SKM-1 treated with dmso at 0.1 percent for 144 hours (cell line): ENCODE data around the gene HIVEP3.

Experiments used
- DNase-seq: peaks from one replicate; lab custom pipeline; 2025; ENCODE audit not compliant: unreplicated experiment; lab: John Stamatoyannopoulos, UW

Gene HIVEP3

DNA sequence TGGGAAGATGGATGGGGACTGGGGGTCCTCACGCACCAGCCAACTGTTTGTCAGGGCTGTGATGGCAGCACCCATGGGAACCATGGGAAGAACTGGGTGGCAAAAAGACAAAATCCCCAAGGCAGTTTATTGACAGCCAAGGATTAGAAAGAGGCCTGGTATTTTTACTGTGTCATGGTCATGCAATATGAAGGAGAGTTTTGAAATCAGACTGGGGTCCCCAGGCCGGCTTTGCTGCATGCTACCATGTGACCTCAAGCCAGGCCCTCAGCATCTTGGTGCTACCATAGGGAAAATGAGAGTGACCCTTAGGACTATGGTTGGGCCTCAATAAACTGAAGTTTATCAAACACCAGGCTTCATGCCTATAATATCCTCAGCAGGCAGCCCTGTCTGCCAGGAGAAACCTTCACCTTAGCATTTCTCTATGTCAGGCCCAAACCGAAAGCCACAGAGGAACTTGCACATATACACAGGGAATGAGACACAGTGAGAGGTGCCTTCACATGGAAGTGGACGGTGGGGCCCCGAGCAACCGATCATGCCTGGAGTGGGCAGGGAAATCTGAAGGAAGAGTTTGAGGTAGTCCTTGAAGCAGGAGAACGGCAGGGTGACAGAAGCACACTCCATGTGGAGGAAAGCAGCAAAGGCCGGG is 203.2 kb downstream of the HIVEP3 start:
- no peak for DNase-seq

GRCh38 chr1:41714638-41715389 is 203.9 kb downstream of the HIVEP3 start:
- DNase-seq = no peak

GRCh38 chr1:41713557-41714327 is 205.0 kb downstream of the HIVEP3 start:
- DNase-seq = no peak

GRCh38 chr1:41713141-41713540 is 205.6 kb downstream of the HIVEP3 start:
- no peak for DNase-seq

- DNase-seq = no peak
These were observed 206.0 kb downstream of the HIVEP3 start for GRCh38 chr1:41712695-41713094.

GRCh38 chr1:41712081-41712480 is 206.6 kb downstream of the HIVEP3 start:
- DNase-seq = no peak

DNA sequence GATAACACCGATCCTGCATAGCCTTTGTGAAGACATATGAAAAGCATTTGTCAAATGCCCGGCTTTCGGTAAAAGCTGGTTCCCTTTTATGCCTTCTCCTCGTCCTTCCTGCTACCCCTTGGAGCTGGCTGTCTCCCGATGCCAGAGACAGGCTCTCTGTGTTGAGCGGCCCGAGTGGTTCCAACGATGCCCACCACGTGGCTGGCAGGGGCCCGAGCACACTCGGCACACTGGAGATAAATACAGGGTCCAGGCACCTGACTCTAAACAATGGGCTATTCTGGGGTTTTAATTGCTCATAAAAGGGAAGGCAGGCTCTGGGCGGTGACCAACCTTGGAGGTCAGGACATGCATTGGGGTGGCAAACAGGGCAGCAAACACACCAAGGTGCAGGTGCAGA is 207.1 kb downstream of the HIVEP3 start:
- DNase-seq = no peak

DNA sequence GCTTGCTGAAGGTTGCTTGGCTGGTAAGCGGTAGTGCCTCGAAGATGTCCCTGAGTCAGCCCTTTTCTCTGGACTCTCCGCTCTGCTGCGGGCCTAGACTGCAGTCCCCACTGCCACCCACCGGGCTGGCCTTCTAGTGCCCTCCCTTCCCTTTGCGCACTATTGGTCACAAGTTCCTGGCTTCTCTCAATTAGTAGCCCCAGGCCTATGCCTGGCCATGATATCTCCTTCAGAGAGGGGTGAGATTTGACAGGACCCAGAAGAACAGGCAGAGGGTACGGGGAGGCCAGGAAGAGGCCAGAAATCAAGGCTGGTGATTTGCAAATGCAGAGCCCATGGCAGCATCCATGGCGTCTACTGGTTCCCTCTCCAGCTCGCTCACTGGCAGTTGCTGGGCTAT is 207.7 kb downstream of the HIVEP3 start:
- no peak for DNase-seq

- no peak for DNase-seq
These were observed 208.8 kb downstream of the HIVEP3 start for GRCh38 chr1:41709873-41710272.

- no peak for DNase-seq
These were observed 209.4 kb downstream of the HIVEP3 start for GRCh38 chr1:41709331-41709730.

GRCh38 chr1:41708332-41708731 is 210.4 kb downstream of the HIVEP3 start:
- DNase-seq = peak; percentile 6

GRCh38 chr1:41707793-41708192 is 210.9 kb downstream of the HIVEP3 start:
- no peak for DNase-seq

GRCh38 chr1:41705798-41706197 is 212.9 kb downstream of the HIVEP3 start:
- DNase-seq = no peak

- DNase-seq = no peak
These were observed 214.5 kb downstream of the HIVEP3 start for GRCh38 chr1:41704196-41704595.

DNA sequence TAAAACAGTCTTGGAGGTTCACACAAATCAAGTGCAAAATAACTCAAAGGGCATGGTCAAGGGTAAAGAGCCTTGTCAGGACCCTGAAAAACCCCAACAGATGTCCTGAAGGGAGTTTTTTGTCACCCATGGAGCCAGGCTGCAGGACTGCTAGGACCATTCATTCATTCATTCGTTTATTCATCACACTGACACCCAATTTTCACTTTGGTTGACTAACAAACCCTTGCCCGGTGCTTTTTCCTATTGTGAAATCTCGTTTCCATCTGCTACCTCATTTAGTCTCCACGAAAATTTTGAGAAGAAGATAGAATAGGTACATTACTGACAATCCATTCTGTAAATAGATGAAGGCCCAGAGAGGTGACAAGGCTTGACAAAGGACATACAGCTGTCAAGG is 216.0 kb downstream of the HIVEP3 start:
- DNase-seq = no peak

- DNase-seq = no peak
These were observed 217.7 kb downstream of the HIVEP3 start for GRCh38 chr1:41700986-41701535.

- DNase-seq = no peak
These were observed 218.1 kb downstream of the HIVEP3 start for GRCh38 chr1:41700581-41700980.

DNA sequence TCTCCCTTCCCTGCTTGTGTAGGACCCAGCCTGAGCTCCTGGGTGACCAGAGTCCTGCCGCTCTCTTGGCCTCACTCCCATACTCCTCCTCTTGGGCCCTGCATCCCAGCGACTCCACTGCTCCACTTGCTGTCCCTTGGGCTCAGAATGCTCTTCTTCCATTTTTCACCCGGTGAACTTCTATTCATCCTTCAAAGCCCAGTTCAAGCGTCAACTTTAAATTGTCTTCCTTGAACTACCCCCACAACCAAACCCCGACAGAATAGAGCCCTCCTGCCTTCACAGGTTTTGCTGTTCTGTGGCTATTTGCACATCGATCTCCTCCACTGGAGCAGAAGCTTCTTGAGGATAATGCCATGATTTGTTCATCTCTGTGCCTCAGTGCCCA is 218.9 kb downstream of the HIVEP3 start:
- DNase-seq = no peak

- DNase-seq = no peak
These were observed 219.5 kb downstream of the HIVEP3 start for GRCh38 chr1:41698916-41699860.

DNA sequence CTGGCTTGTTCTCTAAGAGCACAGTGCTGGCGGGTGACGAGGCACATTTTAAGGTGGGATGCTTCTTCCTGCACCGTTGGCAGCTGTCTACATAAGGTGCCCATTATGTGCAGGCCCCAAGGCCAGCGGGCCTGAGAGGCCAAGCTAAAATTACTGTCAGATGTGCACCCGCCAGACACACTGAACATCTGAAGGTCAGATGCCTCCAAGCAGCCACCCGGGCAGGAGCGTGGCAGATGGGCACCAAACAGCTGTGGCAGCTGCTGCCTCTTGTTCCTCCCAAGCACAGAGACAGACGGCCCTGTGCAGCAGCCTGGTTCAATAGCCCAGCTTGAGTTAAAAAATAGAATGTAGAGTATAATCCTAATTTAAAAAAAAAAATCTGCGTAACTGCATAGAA is 222.3 kb downstream of the HIVEP3 start:
- DNase-seq = no peak
